ENCODE data around the gene RNF217. TPM values are rescaled to one million over a fixed set of nuclear protein-coding genes. Genes with fewer than 3 reads are reported as not detected.
"Not testable (repeated sequence)": the region's sequence is repeated elsewhere in the genome, so short reads cannot be mapped to it uniquely, and the experiment has no call there.

Gene RNF217
- total RNA-seq, 1 donor from 2014 or later, result not detected

- no peak overlapping the region for H3K4me3 Mint-ChIP-seq
- no peaks in the 10 kb centered on the region for H3K9me3 Mint-ChIP-seq
- intact Hi-C loops (cut with micrococcal nuclease), result no loop called here
- DNase-seq (no peak), ATAC-seq (ENCODE audit: low read depth) (no peak)
- POLR2A ChIA-PET, result no interaction called here
- CTCF ChIA-PET, result no interaction called here
- no peak overlapping the region for H3K27ac Mint-ChIP-seq
- H3K27me3 Mint-ChIP-seq, result peaks cover 5% of the 10 kb centered on the region
- H3K4me1 Mint-ChIP-seq, result no peaks in the 10 kb centered on the region
- no peak for TF ChIP-seq CTCF (IDR thresholded peaks at IDR 0.05)
- H3K36me3 Mint-ChIP-seq (ENCODE audit: low read depth), result no peaks in the 10 kb centered on the region
These were observed 161.9 kb downstream of the RNF217 start for GRCh38 chr6:125124049-125124669.

GRCh38 chr6:125125856-125126255 lies 163.6 kb downstream of the RNF217 start:
- POLR2A ChIA-PET; H3K4me3 Mint-ChIP-seq; DNase-seq; ATAC-seq (ENCODE audit: low read depth); H3K36me3 Mint-ChIP-seq (ENCODE audit: low read depth); intact Hi-C loops (cut with micrococcal nuclease); CTCF ChIA-PET; H3K9me3 Mint-ChIP-seq; H3K4me1 Mint-ChIP-seq; H3K27me3 Mint-ChIP-seq; H3K27ac Mint-ChIP-seq: not testable (repeated sequence)

- Mint-ChIP-seq H3K36me3 (ENCODE audit: low read depth) (no peaks in the 10 kb centered on the region), H3K4me1 (no peaks in the 10 kb centered on the region), H3K27me3 (peaks cover 1% of the 10 kb centered on the region), H3K27ac (no peak overlapping the region), H3K4me3 (no peak overlapping the region), H3K9me3 (no peaks in the 10 kb centered on the region)
- DNase-seq (no peak), ATAC-seq (ENCODE audit: low read depth) (no peak)
- POLR2A ChIA-PET, result no interaction called here
- CTCF ChIA-PET, result no interaction called here
- TF ChIP-seq CTCF (IDR thresholded peaks at IDR 0.05), result no peak
- intact Hi-C loops (cut with micrococcal nuclease), result no loop called here
These were observed 167.1 kb downstream of the RNF217 start for GRCh38 chr6:125129354-125129753.

- ATAC-seq (ENCODE audit: low read depth) (no peak), DNase-seq (no peak)
- no peak overlapping the region for H3K27ac Mint-ChIP-seq
- POLR2A ChIA-PET, result no interaction called here
- TF ChIP-seq CTCF (IDR thresholded peaks at IDR 0.05), result no peak
- no peaks in the 10 kb centered on the region for H3K9me3 Mint-ChIP-seq
- H3K36me3 Mint-ChIP-seq (ENCODE audit: low read depth), result no peaks in the 10 kb centered on the region
- no peaks in the 10 kb centered on the region for H3K4me1 Mint-ChIP-seq
- CTCF ChIA-PET, result no interaction called here
- no peak overlapping the region for H3K4me3 Mint-ChIP-seq
- intact Hi-C loops (cut with micrococcal nuclease), result no loop called here
- peaks cover 1% of the 10 kb centered on the region for H3K27me3 Mint-ChIP-seq
These were observed 169.8 kb downstream of the RNF217 start for GRCh38 chr6:125132058-125132457.

GRCh38 chr6:125136378-125136777 lies 174.1 kb downstream of the RNF217 start:
- no peak for ATAC-seq (ENCODE audit: low read depth)
- Mint-ChIP-seq H3K9me3 (no peaks in the 10 kb centered on the region), H3K27ac (no peak overlapping the region), H3K4me1 (no peaks in the 10 kb centered on the region), H3K36me3 (ENCODE audit: low read depth) (no peaks in the 10 kb centered on the region), H3K27me3 (no peaks in the 10 kb centered on the region), H3K4me3 (no peak overlapping the region)
- CTCF ChIA-PET, result no interaction called here
- DNase-seq, result no peak
- intact Hi-C loops (cut with micrococcal nuclease), result no loop called here
- no peak for TF ChIP-seq CTCF (IDR thresholded peaks at IDR 0.05)
- POLR2A ChIA-PET, result no interaction called here

- no peak for TF ChIP-seq CTCF (IDR thresholded peaks at IDR 0.05)
- DNase-seq (no peak), ATAC-seq (ENCODE audit: low read depth) (no peak)
- Mint-ChIP-seq H3K27me3 (peaks cover 2% of the 10 kb centered on the region), H3K4me3 (no peak overlapping the region), H3K36me3 (ENCODE audit: low read depth) (no peaks in the 10 kb centered on the region), H3K27ac (no peak overlapping the region), H3K9me3 (no peaks in the 10 kb centered on the region), H3K4me1 (no peaks in the 10 kb centered on the region)
- ChIA-PET POLR2A (no interaction called here), CTCF (no interaction called here)
- intact Hi-C loops (cut with micrococcal nuclease), result no loop called here
These were observed 175.8 kb downstream of the RNF217 start for GRCh38 chr6:125138083-125138482.

All from activated B cell treated with CpG ODN at 0.5 μM for 24 hours (primary cell).